Mesenchymal stem cell (in vitro differentiated cells and primary cell): ENCODE results near the gene DISC1.

Experiments used
- DNase-seq: peaks from one replicate; pipeline ENCODE4 v3.0.0-alpha.2; 2013
- H2AFZ ChIP-seq: one replicate; pipeline ENCODE4 v1.6.1; 2013; ENCODE audit warnings: low read depth, mild to moderate bottlenecking, control low read depth, inconsistent platforms, low read length, moderate library complexity
- H2AK5ac ChIP-seq: 2 replicates; pipeline ENCODE4 v1.6.1; 2013; ENCODE audit warnings: low read length, moderate library complexity, mild to moderate bottlenecking, inconsistent platforms; ENCODE audit not compliant: severe bottlenecking
- H2BK120ac ChIP-seq: one replicate; pipeline ENCODE4 v1.6.1; 2013; ENCODE audit warnings: low read depth, mild to moderate bottlenecking, inconsistent platforms, low read length, moderate library complexity
- H2BK12ac ChIP-seq, 2 experiments: one replicate each; pipeline ENCODE4 v1.6.1; 2013; ENCODE audit warnings: inconsistent platforms in 2 of 2, low read length in 2 of 2, mild to moderate bottlenecking in 2 of 2, moderate library complexity in 2 of 2, control low read depth in 1 of 2
- H2BK15ac ChIP-seq: one replicate; pipeline ENCODE4 v1.6.1; 2013; ENCODE audit warnings: mild to moderate bottlenecking, low read depth, inconsistent platforms; ENCODE audit not compliant: poor library complexity, severe bottlenecking
- H2BK5ac ChIP-seq: 2 replicates; pipeline ENCODE4 v1.6.1; 2013; ENCODE audit warnings: low read depth, mild to moderate bottlenecking, low read length, control low read depth, inconsistent platforms; ENCODE audit not compliant: poor library complexity, severe bottlenecking
- H3K14ac ChIP-seq, 2 experiments: one replicate each; pipeline ENCODE4 v1.6.1; 2013; ENCODE audit warnings: inconsistent platforms in 2 of 2, low read length in 2 of 2, control low read depth in 1 of 2, mild to moderate bottlenecking in 1 of 2, moderate library complexity in 1 of 2
- H3K18ac ChIP-seq, 2 experiments: one replicate each; pipeline ENCODE4 v1.6.1; 2013; ENCODE audit warnings: inconsistent platforms in 2 of 2, low read length in 2 of 2, control low read depth in 1 of 2, low read depth in 1 of 2, mild to moderate bottlenecking in 1 of 2
- H3K23ac ChIP-seq, 2 experiments: one replicate each; pipeline ENCODE4 v1.6.1; 2013; ENCODE audit warnings: inconsistent platforms in 2 of 2, low read length in 2 of 2, mild to moderate bottlenecking in 2 of 2, moderate library complexity in 2 of 2, control low read depth in 1 of 2
- H3K27ac ChIP-seq: 2 replicates; pipeline ENCODE4 v1.5.1; 2013; ENCODE audit warnings: mild to moderate bottlenecking, moderate library complexity, low read length, control low read depth, inconsistent platforms; ENCODE audit not compliant: poor library complexity, severe bottlenecking
- H3K27me3 ChIP-seq, 2 experiments: 2 replicates each; pipeline versions ENCODE4 v1.6.1 to v1.7.0; 2013; ENCODE audit warnings: low read length in 2 of 2, mild to moderate bottlenecking in 2 of 2, moderate library complexity in 2 of 2, control low read depth in 1 of 2, inconsistent platforms in 1 of 2; ENCODE audit not compliant: control insufficient read depth in 1 of 2, insufficient read depth in 1 of 2
- H3K36me3 ChIP-seq, 2 experiments: 2 replicates each; pipeline versions ENCODE4 v1.6.1 to v1.7.0; 2013; ENCODE audit warnings: low read length in 2 of 2, control low read depth in 1 of 2, inconsistent platforms in 1 of 2, low read depth in 1 of 2, mild to moderate bottlenecking in 1 of 2; ENCODE audit not compliant: insufficient read depth in 2 of 2, control insufficient read depth in 1 of 2
- H3K4ac ChIP-seq, 2 experiments: one replicate each; pipeline ENCODE4 v1.6.1; 2013; ENCODE audit warnings: inconsistent platforms in 2 of 2, low read length in 2 of 2, mild to moderate bottlenecking in 2 of 2, moderate library complexity in 2 of 2, control low read depth in 1 of 2, low read depth in 1 of 2
- H3K4me1 ChIP-seq: 2 replicates; pipeline ENCODE4 v1.6.1; 2013; ENCODE audit warnings: low read depth, low read length, control low read depth; ENCODE audit not compliant: control insufficient read depth, insufficient read depth
- H3K4me2 ChIP-seq: 2 replicates; pipeline ENCODE4 v1.6.1; 2013; ENCODE audit warnings: low read length, mild to moderate bottlenecking, inconsistent platforms; ENCODE audit not compliant: poor library complexity, severe bottlenecking
- H3K4me3 ChIP-seq, 2 experiments: 2 replicates each; pipeline versions ENCODE4 v1.5.1 to v1.7.0; 2013; ENCODE audit warnings: low read length in 2 of 2, mild to moderate bottlenecking in 2 of 2, control low read depth in 1 of 2, low read depth in 1 of 2; ENCODE audit not compliant: insufficient read depth in 1 of 2
- H3K79me1 ChIP-seq: replicated peaks from 2 replicates; pipeline ENCODE4 v1.6.1; 2013; ENCODE audit warnings: mild to moderate bottlenecking, control low read depth, low read length, inconsistent platforms; ENCODE audit not compliant: poor library complexity, severe bottlenecking
- H3K9ac ChIP-seq: 2 replicates; pipeline ENCODE4 v1.7.0; 2013; ENCODE audit warnings: mild to moderate bottlenecking, low read length, moderate library complexity
- H3K9me3 ChIP-seq: 2 replicates; pipeline ENCODE4 v1.7.0; 2013; ENCODE audit warnings: mild to moderate bottlenecking, low read length; ENCODE audit not compliant: control insufficient read depth
- H4K8ac ChIP-seq: one replicate; pipeline ENCODE4 v1.6.1; 2013; ENCODE audit warnings: inconsistent platforms, mild to moderate bottlenecking, low read length, moderate library complexity
- H4K91ac ChIP-seq: one replicate; pipeline ENCODE4 v1.6.1; 2013; ENCODE audit warnings: mild to moderate bottlenecking, low read length, inconsistent platforms
- WGBS: methylation state at CpG from one replicate; pipeline ENCODE4 v1.1.7; 2013; ENCODE audit warnings: mixed read lengths; 5-methylcytosine and 5-hydroxymethylcytosine counted together

Gene DISC1

GRCh38 chr1:231626951-231627614 lies 493 bp downstream of the DISC1 start:
- Histone ChIP-seq H2BK120ac (peak overlapping the region; percentile 55), H3K23ac (peak overlapping the region; percentile 65 to 98), H3K9me3 (no peaks in the 10 kb centered on the region), H4K8ac (peak overlapping the region; percentile 94), H3K18ac (peak overlapping the region; percentile 62 to 99), H3K9ac (peak overlapping the region; percentile 78), H2AFZ (peak overlapping the region; percentile 76), H3K27me3 (peaks cover 0 to 13% of the 10 kb centered on the region in 2 experiments), H2BK5ac (peak overlapping the region; percentile 40), H3K4ac (peak overlapping the region; percentile 55 to 94), H3K79me1 (peaks cover 2% of the 10 kb centered on the region), H3K14ac (peak overlapping the region; percentile 59 to 91), H3K4me2 (peak overlapping the region; percentile 87), H2BK15ac (peak overlapping the region; percentile 95), H2BK12ac (peak overlapping the region in 1 of 2 experiments; percentile 97), H4K91ac (peak overlapping the region; percentile 71), H3K4me1 (peaks cover 9% of the 10 kb centered on the region), H3K4me3 (peak overlapping the region; percentile 74 to 90), H3K36me3 (no peaks in the 10 kb centered on the region), H2AK5ac (peak overlapping the region; percentile 15), H3K27ac (peak overlapping the region; percentile 51)
- under 1% methylated on average over 48 of the region's 49 CpGs for WGBS
- DNase-seq: peak; percentile 83

- peaks cover 5% of the 10 kb centered on the region for H3K79me1 ChIP-seq
- peak; percentile 47 for DNase-seq
- H3K36me3 ChIP-seq: no peaks in the 10 kb centered on the region
- no peak overlapping the region for H2BK12ac ChIP-seq
- peak overlapping the region; percentile 79 for H2AK5ac ChIP-seq
- no peak overlapping the region for H3K9ac ChIP-seq
- H3K23ac ChIP-seq: no peak overlapping the region
- peak overlapping the region in 1 of 2 experiments; percentile 4 for H3K4ac ChIP-seq
- H3K4me2 ChIP-seq: peak overlapping the region; percentile 35
- H3K14ac ChIP-seq: no peak overlapping the region
- no peak overlapping the region for H4K91ac ChIP-seq
- H3K27me3 ChIP-seq: peaks cover 0 to 6% of the 10 kb centered on the region in 2 experiments
- no peak overlapping the region for H2BK120ac ChIP-seq
- WGBS: 86% methylated on average over 5 of the region's 5 CpGs
- H2BK15ac ChIP-seq: no peak overlapping the region
- no peak overlapping the region for H3K4me3 ChIP-seq
- peak overlapping the region; percentile 46 for H3K27ac ChIP-seq
- H3K4me1 ChIP-seq: peaks cover 9% of the 10 kb centered on the region
- no peak overlapping the region for H2AFZ ChIP-seq
- no peak overlapping the region for H3K18ac ChIP-seq
- no peak overlapping the region for H2BK5ac ChIP-seq
- H4K8ac ChIP-seq: no peak overlapping the region
- no peaks in the 10 kb centered on the region for H3K9me3 ChIP-seq
These were observed 1.8 kb downstream of the DISC1 start for GRCh38 chr1:231628207-231628876.

DNA sequence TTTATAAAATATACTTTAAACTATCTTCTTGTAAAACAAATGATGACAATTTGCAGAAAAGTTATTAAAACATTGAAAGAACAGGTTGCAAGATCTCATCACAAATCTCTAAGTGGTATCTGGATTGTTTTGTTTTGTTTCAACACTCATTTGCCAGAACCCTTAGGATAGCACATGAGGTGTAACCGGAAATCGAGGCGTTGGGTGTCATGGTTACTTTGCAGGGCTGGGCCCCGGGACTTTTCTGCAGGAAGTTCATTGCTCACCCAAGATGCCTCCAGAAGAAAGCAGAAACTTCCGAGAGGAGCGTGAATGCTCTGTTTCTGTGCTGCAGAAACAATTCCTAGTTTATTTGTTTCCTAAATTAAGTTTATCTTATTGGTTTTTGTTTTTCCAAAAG lies 2.5 kb downstream of the DISC1 start:
- H3K27me3 ChIP-seq: no peaks in the 10 kb centered on the region
- 73% methylated on average over 4 of the region's 6 CpGs for WGBS
- no peak overlapping the region for H3K9ac ChIP-seq
- no peak overlapping the region for H2BK5ac ChIP-seq
- no peak overlapping the region for H3K18ac ChIP-seq
- no peak overlapping the region for H2AK5ac ChIP-seq
- H2BK15ac ChIP-seq: no peak overlapping the region
- no peaks in the 10 kb centered on the region for H3K36me3 ChIP-seq
- H3K4ac ChIP-seq: no peak overlapping the region
- H2BK120ac ChIP-seq: no peak overlapping the region
- H3K23ac ChIP-seq: no peak overlapping the region
- no peak overlapping the region for H4K8ac ChIP-seq
- peak overlapping the region; percentile 24 for H3K27ac ChIP-seq
- peak; percentile 54 for DNase-seq
- H2BK12ac ChIP-seq: no peak overlapping the region
- H3K14ac ChIP-seq: no peak overlapping the region
- H2AFZ ChIP-seq: no peak overlapping the region
- H3K9me3 ChIP-seq: no peaks in the 10 kb centered on the region
- H3K4me3 ChIP-seq: no peak overlapping the region
- H4K91ac ChIP-seq: no peak overlapping the region
- peaks cover 9% of the 10 kb centered on the region for H3K4me1 ChIP-seq
- H3K79me1 ChIP-seq: peaks cover 8% of the 10 kb centered on the region
- H3K4me2 ChIP-seq: no peak overlapping the region

DNA sequence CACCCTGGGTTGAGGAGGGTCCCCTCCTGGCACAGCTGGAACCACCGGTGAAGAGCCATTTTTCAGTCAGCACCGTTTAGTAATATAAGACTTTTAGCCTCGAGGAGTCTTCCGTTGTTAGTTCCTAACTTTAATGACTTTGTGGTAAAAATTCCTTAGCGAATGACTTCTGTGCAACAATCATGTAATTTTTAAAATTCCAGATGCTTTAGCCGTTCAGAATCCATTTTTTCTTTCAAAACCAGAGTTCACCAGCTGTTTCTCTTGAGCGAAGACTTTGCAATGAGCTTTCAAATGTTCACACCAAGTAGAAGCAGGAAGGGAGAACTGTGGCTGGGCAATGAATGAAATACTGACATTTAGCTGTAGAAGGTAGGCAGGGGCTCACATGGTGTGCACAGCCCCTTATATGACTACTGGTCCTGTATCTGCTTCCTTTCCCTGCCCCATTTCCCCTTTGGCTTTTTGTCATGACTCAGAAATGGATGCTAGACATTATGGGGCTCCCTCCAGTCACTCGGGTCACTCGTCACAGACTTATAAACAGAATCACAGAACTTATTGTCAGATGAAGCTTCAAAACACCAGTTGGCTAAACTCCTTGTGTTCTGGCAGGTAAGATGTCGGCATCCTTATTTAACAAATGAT lies 4.1 kb downstream of the DISC1 start:
- no peaks in the 10 kb centered on the region for H3K36me3 ChIP-seq
- no peak overlapping the region for H3K23ac ChIP-seq
- no peak overlapping the region for H2BK15ac ChIP-seq
- no peak overlapping the region for H3K4ac ChIP-seq
- H3K27me3 ChIP-seq: no peaks in the 10 kb centered on the region
- peak overlapping the region; percentile 87 for H3K27ac ChIP-seq
- WGBS: 63% methylated on average over 10 of the region's 10 CpGs
- H3K4me1 ChIP-seq: peaks cover 9% of the 10 kb centered on the region
- no peak overlapping the region for H3K4me3 ChIP-seq
- peak overlapping the region in 1 of 2 experiments; percentile 22 for H3K18ac ChIP-seq
- peak overlapping the region; percentile 73 for H2AK5ac ChIP-seq
- H3K14ac ChIP-seq: no peak overlapping the region
- no peak overlapping the region for H2BK12ac ChIP-seq
- H4K91ac ChIP-seq: no peak overlapping the region
- no peak overlapping the region for H2BK5ac ChIP-seq
- DNase-seq: peak; percentile 43
- no peak overlapping the region for H2BK120ac ChIP-seq
- no peak overlapping the region for H4K8ac ChIP-seq
- H2AFZ ChIP-seq: no peak overlapping the region
- H3K9ac ChIP-seq: no peak overlapping the region
- peak overlapping the region; percentile 29 for H3K4me2 ChIP-seq
- peaks cover 12% of the 10 kb centered on the region for H3K79me1 ChIP-seq
- H3K9me3 ChIP-seq: no peaks in the 10 kb centered on the region
